HepG2 (cell line): ENCODE data around the gene RFX7. TPM values are rescaled to one million over a fixed set of nuclear protein-coding genes. Genes with fewer than 3 reads are reported as not detected.

Experiments used
- ARNT2 ChIP-seq: sonication (generic); formaldehyde crosslinking; IDR thresholded peaks from 2 replicates; pipeline ENCODE4 v1.8.0; 2022; ENCODE audit warnings: mild to moderate bottlenecking, low read depth, missing genetic modification reagents, moderate library complexity
- IKZF4 ChIP-seq: sonication (generic); formaldehyde crosslinking; IDR thresholded peaks from 2 replicates; pipeline ENCODE4 v1.5.1; 2020; ENCODE audit warnings: borderline replicate concordance, mild to moderate bottlenecking, low read depth, missing genetic modification reagents; ENCODE audit errors: not compliant biosample characterization
- LBX2 ChIP-seq: sonication (generic); formaldehyde crosslinking; IDR thresholded peaks from 2 replicates; pipeline ENCODE4 v1.5.0; 2020; ENCODE audit warnings: missing genetic modification reagents, mild to moderate bottlenecking, borderline replicate concordance
- MXI1 ChIP-seq: IDR thresholded peaks from 3 replicates; pipeline ENCODE4 v1.6.1; 2012; ENCODE audit warnings: low read depth, low read length, inconsistent platforms, borderline replicate concordance
- NR2C2 ChIP-seq: sonication (generic); formaldehyde crosslinking; IDR thresholded peaks from 2 replicates; pipeline ENCODE4 v1.4.0; 2020; ENCODE audit warnings: missing genetic modification reagents, mild to moderate bottlenecking, moderate library complexity, borderline replicate concordance
- ZNF713 ChIP-seq: sonication (generic); formaldehyde crosslinking; IDR thresholded peaks from 2 replicates; pipeline ENCODE4 v1.4.0; 2020; ENCODE audit warnings: mild to moderate bottlenecking, missing genetic modification reagents
- polyA plus RNA-seq, 8 experiments: library from polyadenylated mRNA; depleted of rRNA in 3 of 8; stranded (reverse) in 7 of 8; unstranded in 1 of 8; fragments of >200 nt; fragmentation: Illumina TruSeq in 4 of 8; extraction: Trizol in 4 of 8; gene quantifications; 2 replicates each; pipeline versions ENCODE4 v1.2.1 to v1.2.3, GENCODE V29; 2011 to 2016; ENCODE audit warnings: low read depth in 4 of 8, missing spikeins in 1 of 8, mixed read lengths in 1 of 8; ENCODE audit not compliant: insufficient read depth in 1 of 8
- total RNA-seq, 5 experiments: library from RNA; depleted of rRNA; stranded (reverse); fragments of >200 nt; fragmentation: Illumina TruSeq; extraction: Trizol; gene quantifications; 2 replicates each; pipeline ENCODE4 v1.2.3, GENCODE V29; 2016; ENCODE audit warnings: low read depth in 1 of 5
- TF ChIP-seq, protein P1 (sequence below), 2 experiments: fragments of 450-650 bp in 1 of 2; sonication (generic) in 1 of 2; formaldehyde crosslinking in 1 of 2; IDR thresholded peaks; 2 replicates each; pipeline versions ENCODE4 v1.6.1 to v1.8.0; 2016 to 2022; ENCODE audit warnings: antibody characterized with exemption in 1 of 2, mild to moderate bottlenecking in 1 of 2, missing genetic modification reagents in 1 of 2
- TF ChIP-seq, protein P2 (sequence below): fragments of 450-650 bp; IDR thresholded peaks from 2 replicates; pipeline ENCODE4 v1.6.1; 2016
- TF ChIP-seq, protein P3 (sequence below): IDR thresholded peaks from 2 replicates; pipeline ENCODE4 v1.6.1; 2016; ENCODE audit warnings: low read depth, missing genetic modification reagents, missing compliant biosample characterization

Gene RFX7
- total and polyA plus RNA-seq, 2 of the 13 experiments (the other 11 are each of a cell fraction or from before 2014, with no cell fraction given), result 8.5 to 10.4 TPM

DNA sequence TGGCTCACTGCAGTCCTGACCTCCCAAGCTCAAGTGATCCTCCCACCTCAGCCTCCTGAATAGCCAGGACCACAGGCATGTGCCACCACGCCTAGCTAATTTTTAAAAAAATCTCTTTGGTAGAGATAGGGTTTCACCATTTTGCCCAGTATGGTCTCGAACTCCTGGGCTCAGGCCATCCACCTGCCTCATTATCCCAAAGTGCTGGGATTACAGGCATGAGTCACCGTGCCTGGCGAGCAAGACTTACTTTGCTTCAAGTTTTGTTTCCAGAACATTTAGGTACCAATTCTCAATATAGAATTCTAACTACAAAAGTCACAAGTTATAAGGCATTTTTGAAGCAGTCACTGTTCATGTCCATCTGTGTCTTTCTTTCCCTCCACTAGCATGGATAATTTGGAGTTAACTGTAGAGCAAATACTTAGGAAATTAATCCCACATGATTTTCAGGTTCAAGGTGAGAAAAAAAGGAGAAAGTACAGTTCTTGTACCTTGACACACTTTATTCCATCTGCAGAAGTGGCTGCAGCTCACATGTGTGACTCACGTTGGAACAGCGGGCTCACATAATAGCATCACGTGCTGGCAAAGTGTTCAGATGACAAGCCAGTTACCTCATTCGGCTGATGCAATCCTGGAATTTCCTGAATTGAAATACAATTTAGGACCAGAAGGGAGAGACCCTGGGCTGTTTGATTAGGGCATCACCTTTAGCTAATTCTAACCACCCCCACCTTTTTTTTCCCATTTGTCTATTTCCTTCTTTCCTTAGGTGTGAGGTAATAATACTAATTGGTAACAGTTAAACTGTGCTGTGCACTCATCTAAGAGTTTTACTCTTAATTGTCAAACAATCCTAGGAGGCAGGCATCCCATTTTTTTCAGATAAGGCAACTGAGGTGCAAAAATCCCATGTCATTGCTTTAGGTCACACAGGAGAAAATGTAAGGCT, 203.3 kb downstream of the RFX7 start (continued):
- TF ChIP-seq, protein P1, sequence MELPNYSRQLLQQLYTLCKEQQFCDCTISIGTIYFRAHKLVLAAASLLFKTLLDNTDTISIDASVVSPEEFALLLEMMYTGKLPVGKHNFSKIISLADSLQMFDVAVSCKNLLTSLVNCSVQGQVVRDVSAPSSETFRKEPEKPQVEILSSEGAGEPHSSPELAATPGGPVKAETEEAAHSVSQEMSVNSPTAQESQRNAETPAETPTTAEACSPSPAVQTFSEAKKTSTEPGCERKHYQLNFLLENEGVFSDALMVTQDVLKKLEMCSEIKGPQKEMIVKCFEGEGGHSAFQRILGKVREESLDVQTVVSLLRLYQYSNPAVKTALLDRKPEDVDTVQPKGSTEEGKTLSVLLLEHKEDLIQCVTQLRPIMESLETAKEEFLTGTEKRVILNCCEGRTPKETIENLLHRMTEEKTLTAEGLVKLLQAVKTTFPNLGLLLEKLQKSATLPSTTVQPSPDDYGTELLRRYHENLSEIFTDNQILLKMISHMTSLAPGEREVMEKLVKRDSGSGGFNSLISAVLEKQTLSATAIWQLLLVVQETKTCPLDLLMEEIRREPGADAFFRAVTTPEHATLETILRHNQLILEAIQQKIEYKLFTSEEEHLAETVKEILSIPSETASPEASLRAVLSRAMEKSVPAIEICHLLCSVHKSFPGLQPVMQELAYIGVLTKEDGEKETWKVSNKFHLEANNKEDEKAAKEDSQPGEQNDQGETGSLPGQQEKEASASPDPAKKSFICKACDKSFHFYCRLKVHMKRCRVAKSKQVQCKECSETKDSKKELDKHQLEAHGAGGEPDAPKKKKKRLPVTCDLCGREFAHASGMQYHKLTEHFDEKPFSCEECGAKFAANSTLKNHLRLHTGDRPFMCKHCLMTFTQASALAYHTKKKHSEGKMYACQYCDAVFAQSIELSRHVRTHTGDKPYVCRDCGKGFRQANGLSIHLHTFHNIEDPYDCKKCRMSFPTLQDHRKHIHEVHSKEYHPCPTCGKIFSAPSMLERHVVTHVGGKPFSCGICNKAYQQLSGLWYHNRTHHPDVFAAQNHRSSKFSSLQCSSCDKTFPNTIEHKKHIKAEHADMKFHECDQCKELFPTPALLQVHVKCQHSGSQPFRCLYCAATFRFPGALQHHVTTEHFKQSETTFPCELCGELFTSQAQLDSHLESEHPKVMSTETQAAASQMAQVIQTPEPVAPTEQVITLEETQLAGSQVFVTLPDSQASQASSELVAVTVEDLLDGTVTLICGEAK (IDR thresholded peaks at IDR 0.05), result no peak
- TF ChIP-seq, protein P1 (CRISPR knock-in tag; IDR thresholded peaks at IDR 0.05), result no peak
- TF ChIP-seq NR2C2 (CRISPR knock-in tag) (peak; percentile 64), ZNF713 (CRISPR knock-in tag) (no peak), ARNT2 (CRISPR knock-in tag) (no peak), IKZF4 (CRISPR knock-in tag) (no peak), MXI1 (0 out of 3 replicates have a peak, but pooled peaks have one; percentile 22), LBX2 (CRISPR knock-in tag) (no peak)
- TF ChIP-seq, protein P2, sequence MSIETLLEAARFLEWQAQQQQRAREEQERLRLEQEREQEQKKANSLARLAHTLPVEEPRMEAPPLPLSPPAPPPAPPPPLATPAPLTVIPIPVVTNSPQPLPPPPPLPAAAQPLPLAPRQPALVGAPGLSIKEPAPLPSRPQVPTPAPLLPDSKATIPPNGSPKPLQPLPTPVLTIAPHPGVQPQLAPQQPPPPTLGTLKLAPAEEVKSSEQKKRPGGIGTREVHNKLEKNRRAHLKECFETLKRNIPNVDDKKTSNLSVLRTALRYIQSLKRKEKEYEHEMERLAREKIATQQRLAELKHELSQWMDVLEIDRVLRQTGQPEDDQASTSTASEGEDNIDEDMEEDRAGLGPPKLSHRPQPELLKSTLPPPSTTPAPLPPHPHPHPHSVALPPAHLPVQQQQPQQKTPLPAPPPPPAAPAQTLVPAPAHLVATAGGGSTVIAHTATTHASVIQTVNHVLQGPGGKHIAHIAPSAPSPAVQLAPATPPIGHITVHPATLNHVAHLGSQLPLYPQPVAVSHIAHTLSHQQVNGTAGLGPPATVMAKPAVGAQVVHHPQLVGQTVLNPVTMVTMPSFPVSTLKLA, result peak; percentile 68
- TF ChIP-seq, protein P3, sequence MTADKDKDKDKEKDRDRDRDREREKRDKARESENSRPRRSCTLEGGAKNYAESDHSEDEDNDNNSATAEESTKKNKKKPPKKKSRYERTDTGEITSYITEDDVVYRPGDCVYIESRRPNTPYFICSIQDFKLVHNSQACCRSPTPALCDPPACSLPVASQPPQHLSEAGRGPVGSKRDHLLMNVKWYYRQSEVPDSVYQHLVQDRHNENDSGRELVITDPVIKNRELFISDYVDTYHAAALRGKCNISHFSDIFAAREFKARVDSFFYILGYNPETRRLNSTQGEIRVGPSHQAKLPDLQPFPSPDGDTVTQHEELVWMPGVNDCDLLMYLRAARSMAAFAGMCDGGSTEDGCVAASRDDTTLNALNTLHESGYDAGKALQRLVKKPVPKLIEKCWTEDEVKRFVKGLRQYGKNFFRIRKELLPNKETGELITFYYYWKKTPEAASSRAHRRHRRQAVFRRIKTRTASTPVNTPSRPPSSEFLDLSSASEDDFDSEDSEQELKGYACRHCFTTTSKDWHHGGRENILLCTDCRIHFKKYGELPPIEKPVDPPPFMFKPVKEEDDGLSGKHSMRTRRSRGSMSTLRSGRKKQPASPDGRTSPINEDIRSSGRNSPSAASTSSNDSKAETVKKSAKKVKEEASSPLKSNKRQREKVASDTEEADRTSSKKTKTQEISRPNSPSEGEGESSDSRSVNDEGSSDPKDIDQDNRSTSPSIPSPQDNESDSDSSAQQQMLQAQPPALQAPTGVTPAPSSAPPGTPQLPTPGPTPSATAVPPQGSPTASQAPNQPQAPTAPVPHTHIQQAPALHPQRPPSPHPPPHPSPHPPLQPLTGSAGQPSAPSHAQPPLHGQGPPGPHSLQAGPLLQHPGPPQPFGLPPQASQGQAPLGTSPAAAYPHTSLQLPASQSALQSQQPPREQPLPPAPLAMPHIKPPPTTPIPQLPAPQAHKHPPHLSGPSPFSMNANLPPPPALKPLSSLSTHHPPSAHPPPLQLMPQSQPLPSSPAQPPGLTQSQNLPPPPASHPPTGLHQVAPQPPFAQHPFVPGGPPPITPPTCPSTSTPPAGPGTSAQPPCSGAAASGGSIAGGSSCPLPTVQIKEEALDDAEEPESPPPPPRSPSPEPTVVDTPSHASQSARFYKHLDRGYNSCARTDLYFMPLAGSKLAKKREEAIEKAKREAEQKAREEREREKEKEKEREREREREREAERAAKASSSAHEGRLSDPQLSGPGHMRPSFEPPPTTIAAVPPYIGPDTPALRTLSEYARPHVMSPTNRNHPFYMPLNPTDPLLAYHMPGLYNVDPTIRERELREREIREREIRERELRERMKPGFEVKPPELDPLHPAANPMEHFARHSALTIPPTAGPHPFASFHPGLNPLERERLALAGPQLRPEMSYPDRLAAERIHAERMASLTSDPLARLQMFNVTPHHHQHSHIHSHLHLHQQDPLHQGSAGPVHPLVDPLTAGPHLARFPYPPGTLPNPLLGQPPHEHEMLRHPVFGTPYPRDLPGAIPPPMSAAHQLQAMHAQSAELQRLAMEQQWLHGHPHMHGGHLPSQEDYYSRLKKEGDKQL (CRISPR knock-in tag), result peak; percentile 71; the same call in 1 of the 2 replicates
